H1 (cell line): ENCODE data around the gene ZSWIM6. TPM values are rescaled to one million over a fixed set of nuclear protein-coding genes. Genes with fewer than 3 reads are reported as not detected.

Source experiments
- CTCF ChIA-PET: fragments of 300-600 bp; sonication (Branson Sonifier 250); formaldehyde crosslinking; loops from one replicate; lab custom pipeline; 2021; ENCODE audit not compliant: partially characterized antibody; lab: Charles Lee
- POLR2A ChIA-PET: fragments of 300-600 bp; sonication (Branson Sonifier 250); formaldehyde crosslinking; loops from one replicate; lab custom pipeline; 2021; ENCODE audit warnings: inconsistent platforms; ENCODE audit not compliant: partially characterized antibody; lab: Charles Lee
- DNase-seq, 2 experiments: peaks; one replicate each; pipeline versions ENCODE4 v3.0.0 to v3.0.0-alpha.2; 2010 to 2022; ENCODE audit warnings: low spot score in 2 of 2, low read depth in 1 of 2, mixed read lengths in 1 of 2
- FAIRE-seq: peaks from 2 replicates; lab custom pipeline; 2011; peaks lifted over from hg19 to GRCh38; lab: Jason Lieb, UNC
- H2AFZ ChIP-seq: 2 replicates; pipeline ENCODE4 v1.8.1; 2012; ENCODE audit warnings: low read length, inconsistent platforms
- H2AK5ac ChIP-seq: 2 replicates; pipeline ENCODE4 v1.6.1; 2013; ENCODE audit warnings: low read depth, low read length
- H2BK120ac ChIP-seq: replicated peaks from 2 replicates; pipeline ENCODE3; 2013; ENCODE audit warnings: low read depth, low read length, inconsistent platforms
- H2BK12ac ChIP-seq: 2 replicates; pipeline ENCODE4 v1.6.1; 2013; ENCODE audit warnings: low read depth, low read length
- H2BK15ac ChIP-seq: 2 replicates; pipeline ENCODE4 v1.6.1; 2013; ENCODE audit warnings: low read length
- H2BK20ac ChIP-seq: 2 replicates; pipeline ENCODE4 v1.6.1; 2013; ENCODE audit warnings: low read length
- H2BK5ac ChIP-seq: 2 replicates; pipeline ENCODE4 v1.6.1; 2013; ENCODE audit warnings: low read depth, low read length
- H3K14ac ChIP-seq: 2 replicates; pipeline ENCODE4 v1.6.1; 2013; ENCODE audit warnings: inconsistent platforms; ENCODE audit not compliant: insufficient read length
- H3K18ac ChIP-seq: 2 replicates; pipeline ENCODE4 v1.6.1; 2013; ENCODE audit warnings: low read length; ENCODE audit errors: extremely low read depth
- H3K23ac ChIP-seq: 2 replicates; pipeline ENCODE4 v1.6.1; 2013; ENCODE audit warnings: inconsistent platforms; ENCODE audit not compliant: insufficient read length
- H3K23me2 ChIP-seq: 2 replicates; pipeline ENCODE4 v1.6.1; 2013; ENCODE audit warnings: low read depth, low read length
- H3K27ac ChIP-seq: 2 replicates; pipeline ENCODE4 v1.6.1; 2011; ENCODE audit warnings: low read depth, low read length, inconsistent platforms
- H3K27me3 ChIP-seq, 4 experiments: replicated peaks in 1 of 4; 1 replicate in 1 of 4; 2 replicates in 3 of 4; pipeline versions ENCODE4 v1.6.1 to v1.8.1; 2011 to 2013; ENCODE audit warnings: low read length in 3 of 4, mild to moderate bottlenecking in 3 of 4, inconsistent platforms in 2 of 4, mixed read lengths in 2 of 4, moderate library complexity in 1 of 4; ENCODE audit not compliant: control insufficient read depth in 3 of 4, insufficient read depth in 3 of 4; ENCODE audit errors: extremely low read depth in 1 of 4
- H3K36me3 ChIP-seq, 4 experiments: 2 replicates each; pipeline versions ENCODE4 v1.6.1 to v1.8.1; 2011 to 2013; ENCODE audit warnings: mild to moderate bottlenecking in 4 of 4, low read length in 3 of 4, moderate library complexity in 2 of 4, control low read depth in 1 of 4, inconsistent platforms in 1 of 4; ENCODE audit not compliant: insufficient read depth in 4 of 4, control insufficient read depth in 2 of 4
- H3K4ac ChIP-seq: replicated peaks from 2 replicates; pipeline ENCODE3; 2013; ENCODE audit warnings: low read length, low read depth, mixed read lengths, inconsistent platforms; ENCODE audit not compliant: insufficient read length
- H3K4me1 ChIP-seq, 4 experiments: replicated peaks in 1 of 4; 1 replicate in 1 of 4; 2 replicates in 3 of 4; pipeline versions ENCODE4 v1.6.1 to v1.8.1; 2011 to 2013; ENCODE audit warnings: low read length in 3 of 4, inconsistent platforms in 2 of 4, mixed read lengths in 1 of 4; ENCODE audit not compliant: insufficient read depth in 4 of 4, control insufficient read depth in 3 of 4
- H3K4me2 ChIP-seq, 2 experiments: 2 replicates each; pipeline versions ENCODE4 v1.6.1 to v1.8.1; 2011 to 2013; ENCODE audit warnings: low read depth in 2 of 2, low read length in 2 of 2, control low read depth in 1 of 2, inconsistent platforms in 1 of 2, mild to moderate bottlenecking in 1 of 2; ENCODE audit not compliant: insufficient read depth in 1 of 2
- H3K4me3 ChIP-seq, 4 experiments: fragments of 200-600, 300-600 bp in 1 of 4; sonication (generic), shearing (Covaris generic), sonication (Bioruptor Twin) in 1 of 4; 2 replicates each; pipeline versions ENCODE4 v1.5.1 to v1.8.1; 2011 to 2016; ENCODE audit warnings: low read length in 4 of 4, low read depth in 3 of 4, control low read depth in 2 of 4, inconsistent platforms in 2 of 4, mild to moderate bottlenecking in 2 of 4, mixed read lengths in 1 of 4, moderate library complexity in 1 of 4; ENCODE audit not compliant: insufficient read depth in 2 of 4; ENCODE audit errors: extremely low read depth in 1 of 4
- H3K56ac ChIP-seq: replicated peaks from 2 replicates; pipeline ENCODE3; 2013; ENCODE audit warnings: low read depth, mild to moderate bottlenecking, mixed read lengths, low read length, inconsistent platforms; ENCODE audit not compliant: insufficient read length
- H3K79me1 ChIP-seq: 2 replicates; pipeline ENCODE4 v1.6.1; 2013; ENCODE audit warnings: low read depth, low read length, control low read depth
- H3K79me2 ChIP-seq, 2 experiments: 2 replicates each; pipeline versions ENCODE4 v1.6.1 to v1.8.1; 2012 to 2013; ENCODE audit warnings: low read length in 2 of 2, mild to moderate bottlenecking in 2 of 2, inconsistent platforms in 1 of 2; ENCODE audit not compliant: insufficient read depth in 2 of 2, control insufficient read depth in 1 of 2
- H3K9ac ChIP-seq, 4 experiments: replicated peaks in 1 of 4; 1 replicate in 1 of 4; 2 replicates in 3 of 4; pipeline versions ENCODE4 v1.6.1 to v1.8.1; 2011 to 2013; ENCODE audit warnings: low read depth in 3 of 4, low read length in 3 of 4, control low read depth in 2 of 4, mild to moderate bottlenecking in 2 of 4, moderate library complexity in 2 of 4, inconsistent platforms in 1 of 4; ENCODE audit errors: extremely low read depth in 1 of 4
- H3K9me3 ChIP-seq, 2 experiments: 2 replicates each; pipeline versions ENCODE4 v1.6.1 to v1.8.1; 2012 to 2013; ENCODE audit warnings: mild to moderate bottlenecking in 2 of 2, moderate library complexity in 2 of 2, control low read depth in 1 of 2, inconsistent platforms in 1 of 2, low read depth in 1 of 2, low read length in 1 of 2, mixed read lengths in 1 of 2; ENCODE audit not compliant: insufficient read depth in 2 of 2
- H4K20me1 ChIP-seq, 2 experiments: replicated peaks in 1 of 2; 2 replicates each; pipeline versions ENCODE3 to v1.8.1; 2011 to 2013; ENCODE audit warnings: inconsistent platforms in 2 of 2, low read length in 2 of 2, mild to moderate bottlenecking in 1 of 2; ENCODE audit not compliant: insufficient read depth in 2 of 2, control insufficient read depth in 1 of 2
- H4K5ac ChIP-seq: 2 replicates; pipeline ENCODE4 v1.6.1; 2013; ENCODE audit warnings: low read length, low read depth, mixed read lengths, inconsistent platforms; ENCODE audit not compliant: insufficient read length
- H4K8ac ChIP-seq: 2 replicates; pipeline ENCODE4 v1.8.0; 2013; ENCODE audit warnings: mild to moderate bottlenecking, moderate library complexity, low read length, inconsistent platforms; ENCODE audit not compliant: insufficient read depth; ENCODE audit errors: extremely low read depth
- H4K91ac ChIP-seq: replicated peaks from 2 replicates; pipeline ENCODE3; 2013; ENCODE audit warnings: low read length, mixed read lengths, inconsistent platforms; ENCODE audit not compliant: insufficient read length
- ASH2L ChIP-seq: fragments of 200-600, 300-600 bp; sonication (generic); IDR thresholded peaks from one replicate; pipeline ENCODE4 v1.7.1; 2017; ENCODE audit warnings: low read length
- KDM5A ChIP-seq: fragments of 200-600 bp; IDR thresholded peaks from 2 replicates; pipeline ENCODE4 v1.7.1; 2012; ENCODE audit warnings: mild to moderate bottlenecking, low read length, inconsistent platforms, mixed read lengths
- RAD21 ChIP-seq, 2 experiments: IDR thresholded peaks in 1 of 2; conservative IDR thresholded peaks in 1 of 2; 2 replicates each; pipeline ENCODE4 v1.6.1; 2011; ENCODE audit warnings: low read depth in 2 of 2, low read length in 2 of 2, improper control_type of control experiment in 1 of 2, inconsistent platforms in 1 of 2, mild to moderate bottlenecking in 1 of 2, moderate library complexity in 1 of 2
- SP2 ChIP-seq: IDR thresholded peaks from 2 replicates; pipeline ENCODE4 v1.6.1; 2012; ENCODE audit warnings: mild to moderate bottlenecking, low read length, inconsistent platforms
- SP4 ChIP-seq: IDR thresholded peaks from 2 replicates; pipeline ENCODE4 v1.6.1; 2012; ENCODE audit warnings: low read length, inconsistent platforms
- WGBS, 2 experiments: shearing (Covaris generic) in 1 of 2; methylation state at CpG; one replicate each; pipeline versions ENCODE4 v1.1.6 to v1.1.7; 2013 to 2015; ENCODE audit warnings: low lambda C conversion rate in 2 of 2, mixed read lengths in 2 of 2, inconsistent platforms in 1 of 2, low coverage in 1 of 2, missing lambda C conversion rate in 1 of 2; ENCODE audit not compliant: insufficient replicate concordance in 2 of 2, insufficient coverage in 1 of 2, insufficient read length in 1 of 2; ENCODE audit errors: extremely low coverage in 1 of 2, missing lambda C conversion rate in 1 of 2; 5-methylcytosine and 5-hydroxymethylcytosine counted together
- polyA plus RNA-seq, 7 experiments: library from polyadenylated mRNA; depleted of rRNA in 3 of 7; stranded (reverse) in 5 of 7; unstranded in 2 of 7; fragments of >200 nt in 5 of 7; fragments of 200-250 nt in 2 of 7; gene quantifications; 1 replicate in 5 of 7; 2 replicates in 1 of 7; 4 replicates in 1 of 7; pipeline versions ENCODE4 v1.2.1 to v1.2.3, GENCODE V29; 2011 to 2013; ENCODE audit warnings: missing spikeins in 2 of 7, mixed read lengths in 2 of 7
- total RNA-seq: library from RNA; stranded (reverse); fragmentation: NEBNext Ultra II Directional; extraction: Animal tissue kit (Norgen Biotek cat#: 25700); gene quantifications from 2 replicates; pipeline ENCODE4 v1.2.1, GENCODE V29; 2021
- TF ChIP-seq, protein P1 (sequence below), 3 experiments: IDR thresholded peaks; 1 replicate in 2 of 3; 2 replicates in 1 of 3; pipeline versions ENCODE4 v1.5.1 to v1.6.1; 2011; ENCODE audit warnings: low read length in 3 of 3, mild to moderate bottlenecking in 3 of 3, inconsistent platforms in 2 of 3, low read depth in 1 of 3, moderate library complexity in 1 of 3; ENCODE audit not compliant: insufficient read depth in 1 of 3; ENCODE audit errors: control extremely low read depth in 1 of 3
- TF ChIP-seq, protein P2 (sequence below): IDR thresholded peaks from 2 replicates; pipeline ENCODE4 v1.6.1; 2012; ENCODE audit warnings: inconsistent platforms

The ZSWIM6 gene
- total and polyA plus RNA-seq, 2 of the 8 experiments (the other 6 are each of a cell fraction or from before 2014, with no cell fraction given), result 7.9 to 12.4 TPM

GRCh38 chr5:61330341-61330844, 1.7 kb upstream of the ZSWIM6 start:
- ChIA-PET POLR2A (interaction anchor here (0.6 to 2.4 kb wide), 9 partner anchors 9 to 634 kb away, joined by 3 to 20 read pairs (median 3); no protein-coding TSS in a partner anchor), CTCF (interaction anchor here (0.5 to 2.5 kb wide), 10 partner anchors 9 to 608 kb away, joined by 3 to 9 read pairs (median 4); no protein-coding TSS in a partner anchor)
- Histone ChIP-seq H3K14ac (no peak overlapping the region), H2AFZ (peak overlapping the region; percentile 87), H3K23me2 (peaks cover 13% of the 10 kb centered on the region; the same call in 1 of the 2 replicates), H4K8ac (no peak overlapping the region), H4K5ac (no peak overlapping the region), H3K27me3 (peaks cover 18 to 66% (median 45%) of the 10 kb centered on the region in 4 experiments), H3K79me2 (peaks cover 0 to 16% of the 10 kb centered on the region in 2 experiments; a peak in 2 of 4 replicates), H3K56ac (no peak overlapping the region), H3K4me1 (peaks cover 3 to 16% (median 10%) of the 10 kb centered on the region in 4 experiments; a peak in 6 of 7 replicates), H2BK120ac (no peak overlapping the region), H3K9me3 (no peaks in the 10 kb centered on the region), H3K23ac (no peak overlapping the region), H2AK5ac (no peak overlapping the region), H3K4ac (no peak overlapping the region), H4K20me1 (peaks cover 21 to 30% of the 10 kb centered on the region in 2 experiments), H3K36me3 (no peaks in the 10 kb centered on the region), H3K79me1 (no peaks in the 10 kb centered on the region), H2BK20ac (no peak overlapping the region), H3K4me3 (peak overlapping the region; percentile 69 to 80 (median 78)), H4K91ac (no peak overlapping the region), H3K18ac (no peak overlapping the region; the same call in 1 of the 2 replicates), H3K9ac (peak overlapping the region in 2 of 4 experiments; percentile 51 to 60; a peak in 4 of 7 replicates), H2BK12ac (peak overlapping the region; percentile 60; the same call in 1 of the 2 replicates), H3K27ac (no peak overlapping the region), H3K4me2 (peak overlapping the region; percentile 69 to 97), H2BK15ac (no peak overlapping the region), H2BK5ac (no peak overlapping the region; the same call in 1 of the 2 replicates)
- DNase-seq (peak in 1 of 2 experiments; percentile 75), FAIRE-seq (no peak)
- WGBS, 2 experiments, result 2% methylated on average over 30 of the region's 30 CpGs; no CpG with 5 or more reads in 1 of the 2 experiments
- TF ChIP-seq, protein P1, sequence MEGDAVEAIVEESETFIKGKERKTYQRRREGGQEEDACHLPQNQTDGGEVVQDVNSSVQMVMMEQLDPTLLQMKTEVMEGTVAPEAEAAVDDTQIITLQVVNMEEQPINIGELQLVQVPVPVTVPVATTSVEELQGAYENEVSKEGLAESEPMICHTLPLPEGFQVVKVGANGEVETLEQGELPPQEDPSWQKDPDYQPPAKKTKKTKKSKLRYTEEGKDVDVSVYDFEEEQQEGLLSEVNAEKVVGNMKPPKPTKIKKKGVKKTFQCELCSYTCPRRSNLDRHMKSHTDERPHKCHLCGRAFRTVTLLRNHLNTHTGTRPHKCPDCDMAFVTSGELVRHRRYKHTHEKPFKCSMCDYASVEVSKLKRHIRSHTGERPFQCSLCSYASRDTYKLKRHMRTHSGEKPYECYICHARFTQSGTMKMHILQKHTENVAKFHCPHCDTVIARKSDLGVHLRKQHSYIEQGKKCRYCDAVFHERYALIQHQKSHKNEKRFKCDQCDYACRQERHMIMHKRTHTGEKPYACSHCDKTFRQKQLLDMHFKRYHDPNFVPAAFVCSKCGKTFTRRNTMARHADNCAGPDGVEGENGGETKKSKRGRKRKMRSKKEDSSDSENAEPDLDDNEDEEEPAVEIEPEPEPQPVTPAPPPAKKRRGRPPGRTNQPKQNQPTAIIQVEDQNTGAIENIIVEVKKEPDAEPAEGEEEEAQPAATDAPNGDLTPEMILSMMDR (IDR thresholded peaks at IDR 0.05; ENCODE audit: control extremely low read depth in 1 of 3, insufficient read depth in 1 of 3, low read depth in 1 of 3, low read length in 3 of 3), result no peak
- peak; percentile 86 for TF ChIP-seq ASH2L
- TF ChIP-seq RAD21 (IDR thresholded peaks at IDR 0.05 in 1 of 2, conservative IDR thresholded peaks at IDR 0.05 in 1 of 2; ENCODE audit: low read depth in 2 of 2, low read length in 2 of 2), result no peak
- no peak for TF ChIP-seq SP2
- no peak for TF ChIP-seq SP4
- TF ChIP-seq, protein P2, sequence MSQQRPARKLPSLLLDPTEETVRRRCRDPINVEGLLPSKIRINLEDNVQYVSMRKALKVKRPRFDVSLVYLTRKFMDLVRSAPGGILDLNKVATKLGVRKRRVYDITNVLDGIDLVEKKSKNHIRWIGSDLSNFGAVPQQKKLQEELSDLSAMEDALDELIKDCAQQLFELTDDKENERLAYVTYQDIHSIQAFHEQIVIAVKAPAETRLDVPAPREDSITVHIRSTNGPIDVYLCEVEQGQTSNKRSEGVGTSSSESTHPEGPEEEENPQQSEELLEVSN, result no peak
- TF ChIP-seq KDM5A, result no peak
